ENCODE data around the gene GPR25.

Gene GPR25

DNA sequence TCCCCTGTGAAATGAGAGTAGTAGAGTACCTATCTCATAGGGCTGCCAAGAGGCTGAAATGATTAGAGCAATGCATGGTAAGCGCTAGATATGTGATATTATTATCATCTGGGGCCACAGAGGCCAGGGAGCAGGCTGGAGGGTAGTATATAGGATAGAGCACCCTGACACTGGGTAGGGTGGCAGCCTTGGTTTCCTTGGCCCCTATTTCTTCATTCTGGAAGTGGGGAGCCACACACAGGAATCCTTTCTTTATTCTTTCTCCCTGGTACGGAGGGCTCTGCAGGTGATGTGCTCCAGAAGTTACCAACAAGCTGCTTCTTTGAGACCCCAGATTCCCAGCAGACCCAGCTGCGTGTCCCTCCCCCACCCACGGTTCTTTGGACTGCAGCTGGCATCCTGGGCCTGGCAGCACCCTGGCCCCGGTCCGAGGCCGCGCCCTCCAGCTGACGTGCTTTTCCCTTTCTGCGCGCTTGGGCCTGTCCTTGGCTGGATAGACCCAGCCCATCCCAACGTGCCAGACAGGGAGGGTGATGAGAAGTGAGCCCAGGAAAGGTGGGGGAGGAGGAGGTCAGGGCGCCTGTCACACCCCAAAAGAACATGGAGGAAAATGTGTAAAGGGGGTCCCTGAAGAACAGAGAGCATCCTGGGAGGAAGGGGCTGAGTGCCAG is 40.1 kb downstream of the GPR25 start:
- DNase-seq (ENCODE audit: low spot score), result no peak

- DNase-seq (ENCODE audit: low spot score), result no peak
These were observed 43.4 kb downstream of the GPR25 start for GRCh38 chr1:200916152-200916551.

- DNase-seq (ENCODE audit: low spot score), result no peak
These were observed 43.9 kb downstream of the GPR25 start for GRCh38 chr1:200916681-200917080.

DNA sequence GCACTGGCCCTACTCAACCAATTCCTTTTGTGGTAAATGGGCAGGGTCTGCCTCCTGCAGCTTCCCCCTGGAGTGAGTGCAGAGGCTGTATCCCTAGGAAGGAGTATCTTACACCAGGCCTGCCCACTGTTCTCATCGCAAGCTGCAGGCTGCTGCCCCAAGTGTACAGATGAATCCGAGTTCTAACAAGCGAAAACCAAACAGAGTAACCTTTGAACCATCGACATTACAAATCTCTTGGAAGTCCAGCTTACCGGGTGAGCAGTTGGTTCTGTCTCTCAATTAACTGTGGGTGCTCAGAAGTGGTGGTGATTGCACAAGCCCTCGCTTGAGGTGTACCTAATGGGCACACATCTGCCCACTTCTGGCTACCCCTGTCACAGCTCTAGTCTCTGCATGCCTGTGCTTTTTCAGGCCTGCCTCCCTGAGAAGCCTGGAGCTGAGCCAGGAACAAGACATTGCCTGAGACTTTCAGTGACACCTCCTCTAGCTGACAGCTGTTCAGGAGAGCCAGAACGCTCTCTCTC is 44.6 kb downstream of the GPR25 start:
- no peak for DNase-seq (ENCODE audit: low spot score)

GRCh38 chr1:200918006-200918405 is 45.2 kb downstream of the GPR25 start:
- DNase-seq (ENCODE audit: low spot score), result no peak

DNA sequence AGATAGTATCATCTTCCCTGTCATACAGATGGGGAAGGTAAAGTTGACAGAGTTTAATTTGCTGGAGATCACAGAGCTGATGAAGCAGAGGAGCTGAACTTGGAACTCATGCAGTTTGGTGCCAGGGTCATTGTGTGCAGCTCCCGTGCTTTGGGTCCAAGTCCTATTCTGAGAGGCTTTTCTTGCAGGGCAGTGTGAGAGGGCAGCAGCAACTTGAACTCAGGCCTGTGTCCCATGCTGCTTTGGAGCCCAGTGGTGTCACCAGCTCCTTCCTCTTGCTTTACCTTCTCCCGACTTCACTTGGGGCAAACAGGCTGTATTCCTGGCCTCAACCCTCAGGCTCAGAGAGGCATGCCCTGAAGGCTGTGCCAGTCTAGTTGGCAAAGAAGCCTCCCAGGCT is 46.6 kb downstream of the GPR25 start:
- no peak for DNase-seq (ENCODE audit: low spot score)

GRCh38 chr1:200921571-200922110 is 48.9 kb downstream of the GPR25 start:
- DNase-seq (ENCODE audit: low spot score), result no peak

- no peak for DNase-seq (ENCODE audit: low spot score)
These were observed 49.6 kb downstream of the GPR25 start for GRCh38 chr1:200922406-200922805.

GRCh38 chr1:200923601-200924000 is 50.8 kb downstream of the GPR25 start:
- DNase-seq (ENCODE audit: low spot score), result no peak

All from ecto neural progenitor cell (in vitro differentiated cells).